ENCODE data around the gene NRARP. TPM values are rescaled to one million over a fixed set of nuclear protein-coding genes. Genes with fewer than 3 reads are reported as not detected.
A peak's percentile ranks its signal among the peaks of the same experiment; 100 is the strongest.

Gene NRARP
- total RNA-seq, 6 experiments from 2014 or later = 0.57 to 2.3 (median 0.98) TPM

- Histone ChIP-seq H3K4me1 (peaks cover 0 to 20% (median under 1%) of the 10 kb centered on the region in 4 donors), H3K27ac (peak overlapping the region in 1 of 3 donors; percentile 80), H3K27me3 (peaks cover 0 to 19% of the 10 kb centered on the region in 2 donors), H3K9me3 (no peaks in the 10 kb centered on the region), H3K36me3 (no peaks in the 10 kb centered on the region), H3K4me3 (no peak overlapping the region)
- intact Hi-C loops (cut with DNase I) = loop anchor here in 1 of 2 donors (10.0 kb wide), 1 partner anchor 101 kb away; no protein-coding TSS in a partner anchor
- TF ChIP-seq POLR2A (IDR thresholded peaks at IDR 0.05) = no peak
- TF ChIP-seq, protein P1, sequence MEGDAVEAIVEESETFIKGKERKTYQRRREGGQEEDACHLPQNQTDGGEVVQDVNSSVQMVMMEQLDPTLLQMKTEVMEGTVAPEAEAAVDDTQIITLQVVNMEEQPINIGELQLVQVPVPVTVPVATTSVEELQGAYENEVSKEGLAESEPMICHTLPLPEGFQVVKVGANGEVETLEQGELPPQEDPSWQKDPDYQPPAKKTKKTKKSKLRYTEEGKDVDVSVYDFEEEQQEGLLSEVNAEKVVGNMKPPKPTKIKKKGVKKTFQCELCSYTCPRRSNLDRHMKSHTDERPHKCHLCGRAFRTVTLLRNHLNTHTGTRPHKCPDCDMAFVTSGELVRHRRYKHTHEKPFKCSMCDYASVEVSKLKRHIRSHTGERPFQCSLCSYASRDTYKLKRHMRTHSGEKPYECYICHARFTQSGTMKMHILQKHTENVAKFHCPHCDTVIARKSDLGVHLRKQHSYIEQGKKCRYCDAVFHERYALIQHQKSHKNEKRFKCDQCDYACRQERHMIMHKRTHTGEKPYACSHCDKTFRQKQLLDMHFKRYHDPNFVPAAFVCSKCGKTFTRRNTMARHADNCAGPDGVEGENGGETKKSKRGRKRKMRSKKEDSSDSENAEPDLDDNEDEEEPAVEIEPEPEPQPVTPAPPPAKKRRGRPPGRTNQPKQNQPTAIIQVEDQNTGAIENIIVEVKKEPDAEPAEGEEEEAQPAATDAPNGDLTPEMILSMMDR (IDR thresholded peaks at IDR 0.05) = no peak
- ATAC-seq (no peak), DNase-seq (peak in 1 of 3 donors; percentile 55)
- 93% methylated on average over 2 of the region's 22 CpGs for WGBS (ENCODE audit: insufficient coverage, low coverage, low lambda C conversion rate, missing lambda C conversion rate)
Observed at GRCh38 chr9:137303893-137304382, 1.9 kb upstream of the NRARP start.

DNA sequence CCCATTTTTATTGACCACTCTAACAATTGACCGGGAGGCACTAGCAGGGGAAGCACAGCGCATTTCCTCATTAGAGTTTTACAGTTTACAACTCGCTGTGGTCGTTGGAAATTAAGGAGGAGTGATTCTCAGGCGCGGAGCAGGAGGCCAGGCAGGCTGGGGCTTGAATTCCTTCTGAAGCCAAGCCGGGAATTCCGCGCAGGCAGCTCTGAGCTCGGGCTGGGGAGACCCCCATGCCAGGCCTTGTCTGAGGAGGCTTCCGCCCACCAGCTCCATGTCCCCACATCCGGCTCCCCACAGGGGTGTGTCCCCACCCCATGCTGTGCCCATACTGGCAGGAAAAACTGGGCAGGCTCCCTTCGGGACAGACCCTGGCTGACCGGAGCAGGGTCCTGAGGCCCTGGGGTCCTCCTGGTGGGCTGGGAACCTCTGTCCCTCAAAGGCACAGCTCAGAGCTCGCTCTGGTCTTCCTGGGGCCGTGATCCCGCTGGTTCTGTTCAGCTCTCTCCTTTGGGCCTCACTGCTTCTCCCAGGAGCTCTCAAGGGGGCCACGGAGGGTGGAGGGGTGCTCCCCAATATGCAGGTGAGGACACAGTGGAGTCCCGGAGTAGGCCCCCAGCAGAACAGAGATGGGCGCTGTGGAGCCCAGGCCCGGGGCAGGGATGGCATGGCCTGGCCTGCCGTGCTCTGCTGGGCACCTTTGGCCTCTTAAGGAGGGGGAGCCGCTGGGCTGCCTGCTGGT, 1.3 kb upstream of the NRARP start:
- DNase-seq = peak in 2 of 3 donors; percentile 33 to 54
- no peaks in the 10 kb centered on the region for H3K36me3 ChIP-seq
- 37% methylated on average over 4 of the region's 23 CpGs for WGBS (ENCODE audit: insufficient coverage, low coverage, low lambda C conversion rate, missing lambda C conversion rate)
- TF ChIP-seq POLR2A (IDR thresholded peaks at IDR 0.05) = no peak
- TF ChIP-seq, protein P1 (IDR thresholded peaks at IDR 0.05) = no peak
- peak overlapping the region in 2 of 3 donors; percentile 27 to 78 for H3K27ac ChIP-seq
- H3K27me3 ChIP-seq = peaks cover 0 to 20% of the 10 kb centered on the region in 2 donors
- no peaks in the 10 kb centered on the region for H3K9me3 ChIP-seq
- no peak for ATAC-seq
- H3K4me1 ChIP-seq = peaks cover 0 to 20% (median under 1%) of the 10 kb centered on the region in 4 donors
- intact Hi-C loops (cut with DNase I) = loop anchor here in 1 of 2 donors (10.0 kb wide), 1 partner anchor 101 kb away; no protein-coding TSS in a partner anchor
- H3K4me3 ChIP-seq = no peak overlapping the region

GRCh38 chr9:137302449-137303150, 529 bp upstream of the NRARP start:
- 16% methylated on average over 11 of the region's 78 CpGs for WGBS (ENCODE audit: insufficient coverage, low coverage, low lambda C conversion rate, missing lambda C conversion rate)
- H3K36me3 ChIP-seq = no peaks in the 10 kb centered on the region
- ATAC-seq = peak in 3 of 4 donors; percentile 5 to 11 (median 7)
- peaks cover 0 to 20% of the 10 kb centered on the region in 2 donors for H3K27me3 ChIP-seq
- peak in 2 of 3 donors; percentile 35 to 58 for DNase-seq
- peak overlapping the region; percentile 26 to 78 (median 27) for H3K27ac ChIP-seq
- TF ChIP-seq POLR2A (IDR thresholded peaks at IDR 0.05) = peak; percentile 2
- TF ChIP-seq, protein P1 (IDR thresholded peaks at IDR 0.05) = peak in 3 of 4 donors; percentile 23 to 45 (median 40)
- H3K9me3 ChIP-seq = no peaks in the 10 kb centered on the region
- intact Hi-C loops (cut with DNase I) = loop anchor here in 1 of 2 donors (10.0 kb wide), 1 partner anchor 102 kb away; no protein-coding TSS in a partner anchor
- peak overlapping the region in 2 of 3 donors; percentile 39 to 40 for H3K4me3 ChIP-seq
- H3K4me1 ChIP-seq = peaks cover 0 to 20% (median under 1%) of the 10 kb centered on the region in 4 donors
